Hepatocyte (in vitro differentiated cells): ENCODE results near the gene CABP2. TPM values are rescaled to one million over a fixed set of nuclear protein-coding genes. Genes with fewer than 3 reads are reported as not detected.

Experiments used
- DNase-seq: peaks from one replicate; pipeline ENCODE4 v3.0.0-alpha.2; 2016; ENCODE audit warnings: low spot score
- H2AFZ ChIP-seq: fragments of 200-600 bp; sonication (generic); 2 replicates; pipeline ENCODE4 v1.6.0; 2016; ENCODE audit warnings: antibody characterized with exemption, mild to moderate bottlenecking
- H3K27ac ChIP-seq: fragments of 200-600 bp; sonication (generic); 2 replicates; pipeline ENCODE4 v1.5.1; 2016; ENCODE audit warnings: mild to moderate bottlenecking
- H3K27me3 ChIP-seq: fragments of 200-600 bp; sonication (generic); 2 replicates; pipeline ENCODE4 v1.6.1; 2016
- H3K36me3 ChIP-seq: fragments of 200-600 bp; sonication (generic); replicated peaks from 2 replicates; pipeline ENCODE4 v1.5.1; 2016; ENCODE audit warnings: low read depth; ENCODE audit not compliant: insufficient read depth
- H3K4me1 ChIP-seq: fragments of 200-600 bp; sonication (generic); 2 replicates; pipeline ENCODE4 v1.5.1; 2016; ENCODE audit warnings: mild to moderate bottlenecking, moderate library complexity; ENCODE audit not compliant: insufficient read depth
- H3K4me2 ChIP-seq: fragments of 200-600 bp; sonication (generic); 2 replicates; pipeline ENCODE4 v1.6.0; 2016
- H3K4me3 ChIP-seq: fragments of 200-600 bp; sonication (generic); 2 replicates; pipeline ENCODE4 v1.5.1; 2016; ENCODE audit warnings: mild to moderate bottlenecking
- H3K79me2 ChIP-seq: fragments of 200-600 bp; sonication (generic); 2 replicates; pipeline ENCODE4 v1.6.0; 2017; ENCODE audit warnings: mild to moderate bottlenecking
- H3K9me2 ChIP-seq: fragments of 200-600 bp; sonication (generic); replicated peaks from 2 replicates; pipeline ENCODE4 v1.6.0; 2017; ENCODE audit warnings: mild to moderate bottlenecking; ENCODE audit not compliant: insufficient read depth
- H3K9me3 ChIP-seq: fragments of 200-600 bp; sonication (generic); 2 replicates; pipeline ENCODE4 v1.5.1; 2016; ENCODE audit warnings: low read depth, mild to moderate bottlenecking
- H4K20me1 ChIP-seq: fragments of 200-600 bp; sonication (generic); 2 replicates; pipeline ENCODE4 v1.6.0; 2016; ENCODE audit warnings: mild to moderate bottlenecking; ENCODE audit not compliant: insufficient read depth, poor library complexity, severe bottlenecking
- EZH2 ChIP-seq: fragments of 200-600 bp; sonication (generic); IDR thresholded peaks from 2 replicates; pipeline ENCODE4 v1.6.1; 2016; ENCODE audit warnings: antibody characterized with exemption, mild to moderate bottlenecking, borderline replicate concordance
- EZH2phosphoT487 ChIP-seq: fragments of 200-600 bp; sonication (generic); IDR thresholded peaks from one replicate; pipeline ENCODE4 v1.6.1; 2018; ENCODE audit warnings: antibody characterized with exemption, mild to moderate bottlenecking, low read depth, moderate library complexity; ENCODE audit not compliant: unreplicated experiment, severe bottlenecking
- WGBS: methylation state at CpG from one replicate; pipeline ENCODE4 v1.1.6; 2016; ENCODE audit warnings: low lambda C conversion rate; ENCODE audit errors: missing lambda C conversion rate; 5-methylcytosine and 5-hydroxymethylcytosine counted together
- polyA plus RNA-seq: library from polyadenylated mRNA; unstranded; fragments of >200 nt; fragmentation: Nextera tagmentation; extraction: Ambion mirVana; gene quantifications from 2 replicates; pipeline ENCODE4 v1.2.1, GENCODE V29; 2016
- total RNA-seq: library from RNA; depleted of rRNA; stranded (reverse); fragments of >200 nt; gene quantifications from 2 replicates; pipeline ENCODE4 v1.2.3, GENCODE V29; 2014
- TF ChIP-seq, protein P1 (sequence below): fragments of 200-600 bp; sonication (generic); IDR thresholded peaks from 2 replicates; pipeline ENCODE4 v1.5.1; 2016; ENCODE audit warnings: antibody characterized with exemption, mild to moderate bottlenecking; ENCODE audit not compliant: poor library complexity

The CABP2 gene
- total and polyA plus RNA-seq, 2 experiments from 2014 or later = not detected

DNA sequence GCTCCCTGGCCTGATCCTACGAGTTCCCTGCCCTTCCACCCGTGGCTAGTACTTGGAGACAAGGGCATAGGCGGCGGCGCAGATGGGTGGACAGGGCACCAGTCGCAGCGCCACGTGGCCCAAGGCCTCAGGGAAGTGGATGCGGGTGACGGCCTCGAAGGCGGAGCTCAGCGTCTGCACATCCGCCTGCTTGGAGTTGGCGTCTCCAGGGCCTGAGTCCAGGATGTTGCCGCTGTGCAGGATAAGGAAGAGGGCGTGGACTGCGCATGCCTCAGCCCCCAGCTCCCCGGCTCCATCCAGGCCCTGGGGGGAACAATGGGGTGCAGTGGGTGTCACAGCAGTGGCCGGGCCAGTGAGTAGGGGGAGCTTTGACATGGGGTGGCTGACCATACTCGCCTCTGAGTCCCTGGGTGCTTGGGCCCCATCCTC is 24.7 kb downstream of the CABP2 start:
- Histone ChIP-seq H3K4me1 (no peaks in the 10 kb centered on the region), H3K27me3 (no peaks in the 10 kb centered on the region), H3K27ac (no peak overlapping the region), H4K20me1 (peaks cover 5% of the 10 kb centered on the region), H3K4me3 (no peak overlapping the region), H3K4me2 (no peak overlapping the region), H2AFZ (no peak overlapping the region), H3K9me2 (no peaks in the 10 kb centered on the region), H3K9me3 (no peaks in the 10 kb centered on the region), H3K36me3 (no peaks in the 10 kb centered on the region), H3K79me2 (peaks cover 6% of the 10 kb centered on the region)
- no peak for TF ChIP-seq EZH2
- no peak for TF ChIP-seq EZH2phosphoT487
- TF ChIP-seq, protein P1, sequence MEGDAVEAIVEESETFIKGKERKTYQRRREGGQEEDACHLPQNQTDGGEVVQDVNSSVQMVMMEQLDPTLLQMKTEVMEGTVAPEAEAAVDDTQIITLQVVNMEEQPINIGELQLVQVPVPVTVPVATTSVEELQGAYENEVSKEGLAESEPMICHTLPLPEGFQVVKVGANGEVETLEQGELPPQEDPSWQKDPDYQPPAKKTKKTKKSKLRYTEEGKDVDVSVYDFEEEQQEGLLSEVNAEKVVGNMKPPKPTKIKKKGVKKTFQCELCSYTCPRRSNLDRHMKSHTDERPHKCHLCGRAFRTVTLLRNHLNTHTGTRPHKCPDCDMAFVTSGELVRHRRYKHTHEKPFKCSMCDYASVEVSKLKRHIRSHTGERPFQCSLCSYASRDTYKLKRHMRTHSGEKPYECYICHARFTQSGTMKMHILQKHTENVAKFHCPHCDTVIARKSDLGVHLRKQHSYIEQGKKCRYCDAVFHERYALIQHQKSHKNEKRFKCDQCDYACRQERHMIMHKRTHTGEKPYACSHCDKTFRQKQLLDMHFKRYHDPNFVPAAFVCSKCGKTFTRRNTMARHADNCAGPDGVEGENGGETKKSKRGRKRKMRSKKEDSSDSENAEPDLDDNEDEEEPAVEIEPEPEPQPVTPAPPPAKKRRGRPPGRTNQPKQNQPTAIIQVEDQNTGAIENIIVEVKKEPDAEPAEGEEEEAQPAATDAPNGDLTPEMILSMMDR = no peak
- 97% methylated on average over 21 of the region's 21 CpGs for WGBS
- no peak for DNase-seq

DNA sequence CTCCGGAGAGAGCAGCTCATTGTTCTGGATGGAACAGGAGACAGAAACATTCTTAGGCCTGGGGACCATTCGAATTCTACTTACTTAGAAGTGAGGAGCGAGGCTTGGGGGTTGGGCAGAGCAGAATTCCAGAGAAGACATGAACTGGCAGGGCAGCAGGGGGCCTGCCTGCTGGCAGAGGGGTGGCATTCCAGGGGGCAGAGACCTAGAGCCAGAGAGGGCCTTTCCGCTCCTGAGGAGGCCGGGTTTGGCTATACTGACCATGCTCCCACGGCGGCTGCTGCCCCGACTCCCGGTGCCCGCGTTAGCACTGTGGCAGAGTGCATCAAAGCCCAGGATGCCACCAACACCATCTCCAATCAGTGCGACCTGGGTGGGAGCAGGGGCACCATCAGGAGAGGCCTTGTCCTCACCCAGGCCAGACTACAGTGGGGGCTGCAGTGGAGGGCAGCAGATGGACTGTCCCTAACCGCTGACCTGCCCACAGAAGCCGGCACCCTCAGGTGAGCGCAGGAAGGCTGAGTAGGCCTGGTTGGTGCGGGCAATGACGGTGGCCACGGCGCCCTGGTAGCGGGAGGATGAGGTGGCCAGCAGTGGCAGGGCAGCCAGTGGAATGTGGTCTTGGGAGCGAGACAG is 25.5 kb downstream of the CABP2 start:
- no peaks in the 10 kb centered on the region for H3K27me3 ChIP-seq
- no peaks in the 10 kb centered on the region for H3K36me3 ChIP-seq
- no peak overlapping the region for H3K4me3 ChIP-seq
- H4K20me1 ChIP-seq = no peaks in the 10 kb centered on the region
- TF ChIP-seq EZH2phosphoT487 = no peak
- TF ChIP-seq, protein P1 = no peak
- TF ChIP-seq EZH2 = no peak
- no peak for DNase-seq
- H3K9me3 ChIP-seq = no peaks in the 10 kb centered on the region
- H3K79me2 ChIP-seq = no peaks in the 10 kb centered on the region
- H3K4me1 ChIP-seq = no peaks in the 10 kb centered on the region
- no peak overlapping the region for H3K4me2 ChIP-seq
- no peak overlapping the region for H3K27ac ChIP-seq
- 96% methylated on average over 21 of the region's 21 CpGs for WGBS
- no peak overlapping the region for H2AFZ ChIP-seq
- H3K9me2 ChIP-seq = no peaks in the 10 kb centered on the region

DNA sequence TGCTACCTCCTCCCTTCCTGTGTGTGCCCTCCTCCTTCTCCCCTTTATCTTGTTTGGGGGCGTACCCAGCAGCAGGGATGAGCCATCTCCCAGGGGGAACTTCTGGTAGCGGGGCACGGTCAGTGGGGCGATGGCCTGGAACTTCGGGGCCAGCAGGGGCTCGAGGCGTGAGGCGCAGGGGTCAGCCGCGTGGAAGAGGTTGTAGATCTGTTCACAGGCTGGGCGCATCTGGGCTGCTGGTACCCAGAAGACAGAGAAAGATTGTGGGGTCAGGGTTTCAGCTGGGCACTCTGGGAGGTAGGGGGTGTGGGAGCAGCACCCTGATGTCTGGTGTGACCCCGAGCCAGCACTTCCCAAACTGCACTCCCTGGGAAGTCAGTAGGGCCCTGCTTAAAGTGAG is 27.1 kb downstream of the CABP2 start:
- Histone ChIP-seq H3K9me2 (no peaks in the 10 kb centered on the region), H3K79me2 (no peaks in the 10 kb centered on the region), H3K36me3 (no peaks in the 10 kb centered on the region), H3K27me3 (no peaks in the 10 kb centered on the region), H3K4me1 (no peaks in the 10 kb centered on the region), H2AFZ (no peak overlapping the region), H4K20me1 (no peaks in the 10 kb centered on the region), H3K4me3 (no peak overlapping the region), H3K27ac (no peak overlapping the region), H3K9me3 (no peaks in the 10 kb centered on the region), H3K4me2 (no peak overlapping the region)
- TF ChIP-seq EZH2 (no peak), EZH2phosphoT487 (no peak)
- TF ChIP-seq, protein P1 = no peak
- 96% methylated on average over 12 of the region's 12 CpGs for WGBS
- no peak for DNase-seq
